GM12891 (cell line): Measurements from ENCODE around the gene TCEAL5.
"Not testable (repeated sequence)": the region's sequence is repeated elsewhere in the genome, so short reads cannot be mapped to it uniquely, and the experiment has no call there.

Experiments
- DNase-seq: peaks from one replicate; pipeline ENCODE4 v3.0.0; 2011; ENCODE audit warnings: low spot score; ENCODE audit not compliant: insufficient read length
- FAIRE-seq: peaks from 2 replicates; lab custom pipeline; 2011; peaks lifted over from hg19 to GRCh38; lab: Jason Lieb, UNC
- PAX5 ChIP-seq: IDR thresholded peaks from 2 replicates; pipeline ENCODE4 v1.6.1; 2011; ENCODE audit warnings: low read length, moderate library complexity, mild to moderate bottlenecking; ENCODE audit not compliant: insufficient read depth, severe bottlenecking
- POLR2A ChIP-seq: IDR thresholded peaks from 2 replicates; pipeline ENCODE4 v1.6.1; 2011; ENCODE audit warnings: low read depth, low read length, control low read depth
- POLR2AphosphoS5 ChIP-seq: IDR thresholded peaks from 2 replicates; pipeline ENCODE4 v1.6.1; 2011; ENCODE audit warnings: low read depth, low read length, control low read depth
- POU2F2 ChIP-seq: IDR thresholded peaks from 2 replicates; pipeline ENCODE4 v1.6.1; 2011; ENCODE audit warnings: low read depth, mild to moderate bottlenecking, control low read depth, low read length, moderate library complexity
- SPI1 ChIP-seq: IDR thresholded peaks from 2 replicates; pipeline ENCODE4 v1.6.1; 2011; ENCODE audit warnings: low read depth, low read length, control low read depth
- TAF1 ChIP-seq: IDR thresholded peaks from 2 replicates; pipeline ENCODE4 v1.6.1; 2011; ENCODE audit warnings: low read depth, low read length, control low read depth

The TCEAL5 gene

DNA sequence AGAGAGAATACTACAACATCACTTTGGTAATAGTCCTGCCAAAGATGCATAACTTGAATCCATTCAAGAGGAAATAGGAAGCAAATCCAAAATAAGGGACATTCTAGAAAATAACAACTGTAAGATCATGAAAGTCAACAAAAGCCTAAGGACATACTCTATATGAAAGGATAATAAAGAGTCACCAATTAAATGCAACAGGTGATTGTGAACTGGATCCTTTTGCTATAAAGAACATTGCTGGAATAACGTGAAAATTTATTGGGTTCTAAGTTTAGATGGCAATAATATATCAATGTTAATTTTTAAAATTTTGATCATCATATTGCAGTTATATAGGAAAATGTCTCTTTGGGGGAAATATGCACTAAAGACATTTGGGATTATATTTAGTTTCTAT lies 41.7 kb downstream of the TCEAL5 start:
- TF ChIP-seq SPI1 (no peak), POLR2A (no peak), TAF1 (no peak), POLR2AphosphoS5 (no peak), POU2F2 (no peak), PAX5 (no peak)
- DNase-seq (no peak), FAIRE-seq (no peak)

- FAIRE-seq (no peak), DNase-seq (no peak)
- TF ChIP-seq SPI1: no peak
- no peak for TF ChIP-seq POLR2A
- TF ChIP-seq POU2F2: no peak
- no peak for TF ChIP-seq PAX5
- no peak for TF ChIP-seq TAF1
- TF ChIP-seq POLR2AphosphoS5: no peak
Observed at GRCh38 chrX:103233263-103233662, 43.3 kb downstream of the TCEAL5 start.

GRCh38 chrX:103225918-103226317 lies 50.6 kb downstream of the TCEAL5 start:
- not testable (repeated sequence) for FAIRE-seq, DNase-seq
